GM12874 (cell line): ENCODE results near the gene RNF40.

Experiments
- TF ChIP-seq, protein P1 (sequence below): IDR thresholded peaks from 2 replicates; pipeline ENCODE4 v1.5.1; 2011; ENCODE audit warnings: low read depth, mild to moderate bottlenecking, control low read depth, low read length, moderate library complexity; ENCODE audit not compliant: insufficient read depth

RNF40 gene

DNA sequence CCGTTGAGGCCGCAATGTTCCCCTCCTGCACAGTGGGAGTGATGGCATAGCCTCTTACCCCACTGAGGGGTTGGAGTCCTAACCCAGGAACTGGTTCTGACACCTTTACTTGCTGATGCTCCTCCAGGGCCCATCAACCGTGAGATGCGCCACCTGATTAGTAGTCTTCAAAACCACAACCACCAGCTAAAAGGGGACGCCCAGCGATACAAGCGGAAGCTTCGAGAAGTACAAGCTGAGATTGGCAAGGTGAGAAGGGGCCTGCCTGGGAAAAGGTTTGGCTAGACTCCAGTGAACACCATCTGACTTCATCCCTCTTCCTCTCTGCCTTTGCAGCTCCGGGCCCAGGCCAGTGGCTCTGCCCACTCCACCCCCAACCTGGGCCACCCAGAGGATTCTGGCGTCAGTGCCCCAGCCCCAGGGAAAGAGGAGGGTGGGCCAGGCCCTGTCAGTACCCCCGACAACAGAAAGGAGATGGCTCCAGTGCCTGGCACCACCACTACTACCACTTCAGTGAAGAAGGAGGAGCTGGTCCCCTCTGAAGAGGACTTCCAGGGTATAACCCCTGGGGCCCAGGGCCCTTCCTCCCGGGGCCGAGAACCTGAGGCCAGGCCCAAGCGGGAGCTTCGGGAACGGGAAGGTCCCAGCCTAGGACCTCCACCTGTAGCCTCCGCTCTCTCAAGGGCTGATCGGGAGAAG, 5.8 kb downstream of the RNF40 start:
- TF ChIP-seq, protein P1, sequence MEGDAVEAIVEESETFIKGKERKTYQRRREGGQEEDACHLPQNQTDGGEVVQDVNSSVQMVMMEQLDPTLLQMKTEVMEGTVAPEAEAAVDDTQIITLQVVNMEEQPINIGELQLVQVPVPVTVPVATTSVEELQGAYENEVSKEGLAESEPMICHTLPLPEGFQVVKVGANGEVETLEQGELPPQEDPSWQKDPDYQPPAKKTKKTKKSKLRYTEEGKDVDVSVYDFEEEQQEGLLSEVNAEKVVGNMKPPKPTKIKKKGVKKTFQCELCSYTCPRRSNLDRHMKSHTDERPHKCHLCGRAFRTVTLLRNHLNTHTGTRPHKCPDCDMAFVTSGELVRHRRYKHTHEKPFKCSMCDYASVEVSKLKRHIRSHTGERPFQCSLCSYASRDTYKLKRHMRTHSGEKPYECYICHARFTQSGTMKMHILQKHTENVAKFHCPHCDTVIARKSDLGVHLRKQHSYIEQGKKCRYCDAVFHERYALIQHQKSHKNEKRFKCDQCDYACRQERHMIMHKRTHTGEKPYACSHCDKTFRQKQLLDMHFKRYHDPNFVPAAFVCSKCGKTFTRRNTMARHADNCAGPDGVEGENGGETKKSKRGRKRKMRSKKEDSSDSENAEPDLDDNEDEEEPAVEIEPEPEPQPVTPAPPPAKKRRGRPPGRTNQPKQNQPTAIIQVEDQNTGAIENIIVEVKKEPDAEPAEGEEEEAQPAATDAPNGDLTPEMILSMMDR = no peak

DNA sequence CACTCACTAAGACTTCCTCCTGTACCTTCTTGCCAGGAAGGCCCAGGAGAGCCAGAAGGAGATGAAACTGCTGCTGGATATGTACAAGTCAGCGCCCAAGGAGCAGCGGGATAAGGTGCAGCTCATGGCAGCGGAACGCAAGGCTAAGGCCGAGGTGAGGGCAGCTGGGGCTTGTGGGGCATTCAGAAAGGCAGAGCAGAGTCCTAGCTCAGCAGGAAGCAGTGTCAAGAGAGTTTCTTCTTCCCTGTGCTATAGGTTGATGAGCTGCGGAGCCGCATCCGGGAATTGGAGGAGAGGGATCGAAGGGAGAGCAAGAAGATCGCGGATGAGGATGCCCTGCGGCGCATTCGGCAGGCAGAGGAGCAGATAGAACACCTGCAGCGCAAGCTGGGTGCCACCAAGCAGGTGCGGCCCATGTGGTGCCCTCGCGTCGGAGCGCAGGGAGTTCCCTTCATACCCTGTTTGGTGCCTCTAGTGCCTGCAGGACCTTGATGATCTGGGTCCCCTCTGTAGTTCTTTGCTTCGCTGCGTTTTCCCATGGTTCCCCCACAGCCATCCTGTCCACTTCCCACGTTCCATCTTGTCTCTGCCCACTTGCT, 6.6 kb downstream of the RNF40 start:
- TF ChIP-seq, protein P1 = no peak

DNA sequence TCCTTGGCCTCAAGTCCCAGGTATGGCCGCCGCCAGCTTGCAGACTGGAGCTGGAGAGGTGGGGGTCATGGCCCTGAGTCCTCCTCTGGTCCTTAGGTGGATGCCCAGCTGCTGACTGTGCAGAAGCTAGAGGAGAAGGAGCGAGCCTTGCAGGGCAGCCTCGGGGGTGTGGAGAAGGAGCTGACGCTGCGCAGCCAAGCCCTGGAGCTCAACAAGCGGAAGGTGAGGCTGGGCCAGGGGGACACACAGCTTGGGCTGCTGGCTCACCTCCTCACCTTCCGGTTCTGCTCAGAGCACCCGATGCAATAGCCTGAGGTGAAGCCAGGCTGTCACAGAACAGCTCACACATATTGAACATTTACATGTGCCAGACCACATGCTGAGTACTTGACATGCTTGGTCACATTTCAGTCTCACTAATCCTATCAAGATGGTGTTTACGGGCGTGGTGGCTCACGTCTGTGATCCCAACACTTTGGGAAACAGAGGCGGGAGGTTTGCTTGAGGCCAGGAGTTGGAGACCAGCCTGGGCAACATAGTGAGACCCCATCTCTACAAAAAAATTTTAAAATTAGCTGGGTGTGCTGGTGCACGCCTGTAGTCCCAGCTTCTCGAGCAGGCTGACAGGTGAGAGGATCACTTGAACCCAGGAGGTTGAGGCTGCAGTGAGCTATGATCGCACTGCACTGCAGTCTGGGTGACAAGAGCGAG, 7.4 kb downstream of the RNF40 start:
- TF ChIP-seq, protein P1 = no peak

DNA sequence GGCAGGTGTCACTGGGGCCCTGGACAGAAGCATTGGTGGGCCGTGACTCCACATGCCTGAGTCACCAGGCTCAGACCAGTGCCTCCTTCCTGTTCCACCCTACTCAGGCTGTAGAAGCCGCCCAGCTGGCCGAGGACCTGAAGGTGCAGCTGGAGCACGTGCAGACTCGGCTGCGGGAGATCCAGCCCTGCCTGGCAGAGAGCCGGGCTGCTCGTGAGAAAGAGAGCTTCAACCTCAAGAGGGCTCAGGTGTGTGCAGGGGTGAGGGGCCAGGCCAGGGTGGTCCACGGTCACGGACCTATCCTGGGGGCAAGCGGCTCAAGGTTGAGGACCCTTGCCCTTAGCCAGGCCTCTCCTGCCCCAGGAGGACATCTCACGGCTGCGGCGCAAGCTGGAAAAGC, 9.6 kb downstream of the RNF40 start:
- TF ChIP-seq, protein P1 = no peak

DNA sequence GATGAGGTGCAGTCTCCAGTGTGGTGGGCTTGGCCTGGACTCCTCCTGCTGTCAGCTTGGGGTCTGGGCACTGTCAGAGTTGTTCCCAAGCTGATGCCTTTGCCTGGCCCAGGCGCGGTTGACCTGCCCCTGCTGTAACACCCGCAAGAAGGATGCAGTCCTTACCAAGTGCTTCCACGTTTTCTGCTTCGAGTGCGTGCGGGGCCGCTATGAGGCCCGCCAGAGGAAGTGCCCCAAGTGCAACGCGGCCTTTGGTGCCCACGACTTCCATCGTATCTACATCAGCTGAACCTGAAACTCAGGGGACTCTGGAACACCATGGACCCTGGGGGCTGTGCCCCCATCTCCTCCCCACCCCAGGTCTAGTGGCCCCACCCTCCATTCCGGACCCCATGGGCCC, 11.7 kb downstream of the RNF40 start:
- TF ChIP-seq, protein P1 = no peak

DNA sequence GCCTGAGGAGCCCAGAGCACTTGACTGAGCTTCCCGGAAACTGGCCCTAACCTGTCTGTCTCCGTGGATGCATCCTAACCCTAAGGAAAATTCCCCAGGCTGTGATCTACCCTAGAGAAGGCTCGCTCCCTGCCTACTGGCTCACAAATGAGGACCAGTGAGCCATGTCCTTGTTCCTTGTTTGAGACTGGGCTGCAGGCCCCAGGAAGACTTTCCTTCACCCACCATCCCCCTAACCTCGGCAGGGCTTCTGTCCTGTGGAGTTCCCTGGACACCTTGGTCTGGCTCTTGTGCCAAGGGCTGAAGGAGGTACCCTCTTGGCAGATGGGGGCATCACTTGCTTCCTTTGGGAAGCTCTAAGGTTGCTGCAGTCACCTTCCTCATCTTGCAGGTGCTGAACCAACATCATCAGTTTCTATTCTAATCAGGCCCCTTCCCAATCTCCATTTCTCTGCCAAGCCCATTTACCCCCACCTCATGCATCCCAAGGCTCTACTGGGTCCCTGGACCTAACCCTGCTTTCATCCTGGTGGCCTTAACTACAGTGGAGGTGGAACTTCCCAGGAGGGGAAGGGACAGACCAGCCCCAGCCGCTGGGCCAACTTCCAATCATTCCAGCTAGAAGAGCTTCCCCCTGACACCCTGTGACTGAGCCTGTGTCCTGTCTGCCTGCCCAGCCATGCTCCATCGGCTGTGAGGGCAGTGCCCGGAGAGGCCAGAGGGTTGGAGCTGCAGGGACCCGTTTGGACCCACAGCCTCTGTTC, 12.4 kb downstream of the RNF40 start:
- TF ChIP-seq, protein P1 = no peak

DNA sequence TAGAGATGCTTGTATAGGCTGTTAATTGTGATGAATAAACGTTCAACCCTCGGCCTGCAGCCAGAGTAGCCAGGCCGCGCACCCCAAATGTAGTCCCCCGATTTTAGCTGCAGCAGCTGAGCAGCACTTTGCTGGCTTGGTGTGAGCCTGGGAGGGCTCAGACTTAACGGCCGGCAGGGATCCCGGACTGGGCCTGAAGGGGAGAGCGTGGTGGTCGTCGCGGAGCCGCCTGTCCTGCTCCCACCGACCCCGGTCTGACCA, 12.9 kb downstream of the RNF40 start:
- TF ChIP-seq, protein P1 = no peak
